Islet of Langerhans (tissue), 1 donor: Measurements from ENCODE around the gene RLF.

Source experiments
- FAIRE-seq: peaks from one replicate; lab custom pipeline; 2011; peaks lifted over from hg19 to GRCh38; lab: Jason Lieb, UNC

RLF gene

GRCh38 chr1:40270152-40270834, 109.1 kb downstream of the RLF start:
- FAIRE-seq, result no peak

DNA sequence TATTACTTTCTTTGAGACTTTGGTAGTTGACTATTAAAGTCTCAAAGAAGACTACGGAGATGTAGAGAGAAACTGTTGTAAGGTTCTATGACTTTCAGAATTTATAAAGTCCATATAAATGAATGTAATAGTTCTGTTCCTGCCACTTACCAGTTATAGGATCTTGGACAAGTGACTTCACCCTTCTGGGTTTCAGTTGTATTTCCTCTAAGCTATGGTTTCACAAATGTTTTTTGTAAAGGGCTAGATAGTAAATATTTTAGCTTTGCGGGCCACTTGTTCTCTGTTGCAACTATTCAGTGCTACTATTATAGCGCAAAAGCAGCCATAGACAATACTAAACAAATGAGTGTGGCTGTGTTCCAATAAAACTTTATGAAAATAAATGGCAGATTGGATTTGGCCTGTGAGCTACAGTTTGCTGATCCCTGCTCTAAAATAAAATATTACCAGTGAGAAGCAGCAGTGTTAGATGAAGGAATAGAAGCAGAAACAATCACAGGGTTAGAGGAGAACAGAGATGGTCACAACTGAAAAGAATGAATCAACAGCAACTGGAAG, 111.5 kb downstream of the RLF start:
- no peak for FAIRE-seq

DNA sequence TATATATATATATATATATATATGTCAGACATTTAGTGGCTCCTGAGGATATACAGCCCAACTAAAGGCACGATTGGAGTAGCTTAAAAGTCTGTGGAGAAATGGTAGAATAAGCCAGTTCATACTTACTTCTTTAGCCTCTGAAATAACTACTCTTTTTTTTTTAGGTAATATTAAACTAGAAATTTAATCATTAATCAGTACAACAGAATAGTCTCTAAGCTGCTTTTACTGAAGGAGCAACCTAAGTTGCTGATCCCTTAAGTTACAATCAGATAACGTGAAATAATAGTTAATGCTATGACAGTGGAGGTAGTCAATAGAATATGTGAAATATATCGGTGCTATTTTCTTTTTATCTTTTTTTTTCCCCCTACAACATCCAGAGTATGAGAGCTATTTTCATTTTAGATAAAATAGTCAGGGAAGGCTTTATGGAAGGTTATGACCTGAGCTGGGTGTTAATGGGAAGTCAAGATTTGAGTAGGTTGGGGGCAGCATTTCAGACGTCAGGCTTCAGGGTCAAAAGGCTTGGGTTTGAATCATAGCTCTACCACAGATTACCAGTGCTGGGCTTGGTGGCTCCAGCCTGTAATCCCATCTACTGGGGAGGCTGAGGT, 112.5 kb downstream of the RLF start:
- FAIRE-seq, result peak; percentile 65

DNA sequence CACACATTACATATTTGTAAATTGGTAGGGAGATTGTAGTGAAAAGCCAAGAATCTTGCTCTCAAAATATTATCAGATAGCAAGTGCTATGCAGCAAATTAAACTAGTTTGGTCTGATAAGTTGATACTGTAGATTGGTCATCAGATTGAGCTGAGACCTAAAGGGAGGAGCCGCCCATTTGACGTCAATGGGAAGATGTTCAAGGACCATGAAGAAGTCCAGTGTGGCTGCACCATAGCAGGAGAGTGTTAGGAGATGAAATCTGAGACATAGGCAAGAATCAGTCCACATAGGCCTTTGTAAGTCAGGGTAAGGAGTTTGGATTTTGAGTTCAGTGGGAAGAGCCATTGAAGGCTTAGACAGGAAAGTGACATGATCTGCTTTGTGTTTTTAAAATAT, 113.1 kb downstream of the RLF start:
- no peak for FAIRE-seq

DNA sequence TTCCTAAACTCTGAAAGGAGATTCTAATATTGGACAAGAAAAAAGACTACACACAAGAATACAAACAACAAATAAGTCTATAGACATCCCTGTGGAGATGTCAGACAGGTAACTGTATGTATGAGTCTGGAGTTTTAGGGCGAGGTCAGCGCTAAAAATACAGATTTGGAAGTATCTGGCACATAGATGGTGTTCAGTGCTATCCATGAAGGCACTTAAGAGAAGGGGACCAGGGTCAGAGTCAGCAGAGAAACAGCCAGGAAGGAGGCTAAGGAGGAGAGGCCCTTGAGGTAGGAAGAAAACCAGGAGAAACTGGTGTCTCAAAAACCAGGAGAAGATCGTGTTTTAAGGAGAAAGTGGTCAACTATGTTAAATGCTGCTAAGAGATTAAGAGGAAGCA, 114.9 kb downstream of the RLF start:
- no peak for FAIRE-seq

- peak; percentile 82 for FAIRE-seq
These were observed 120.7 kb downstream of the RLF start for GRCh38 chr1:40281853-40282252.
